Dedifferentiated amniotic fluid mesenchymal stem cell (primary cell): ENCODE results near the gene HSD17B13.

Source experiments
- DNase-seq: peaks from one replicate; pipeline ENCODE4 v3.0.0-alpha.2; 2016; ENCODE audit errors: extremely low spot score

The HSD17B13 gene

DNA sequence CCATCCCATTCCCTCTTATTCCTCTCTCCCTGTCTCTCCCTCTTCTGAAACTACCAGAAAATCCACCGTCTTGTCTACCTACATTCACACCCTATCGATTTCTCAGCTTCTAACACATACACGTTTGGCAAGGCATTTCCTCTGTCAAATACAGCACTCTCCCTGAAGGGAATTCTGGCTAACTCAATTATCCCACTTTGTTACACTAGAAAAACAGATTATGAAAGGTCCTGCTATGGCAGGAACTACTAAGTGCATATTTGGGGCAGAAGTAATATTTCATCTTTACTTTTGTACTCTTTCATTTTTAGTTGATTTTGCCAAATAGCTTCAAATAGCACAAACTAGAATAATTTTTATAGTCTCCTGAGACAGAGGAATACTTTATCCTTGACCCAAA lies 55.7 kb downstream of the HSD17B13 start:
- DNase-seq, result no peak

- DNase-seq, result no peak
Measured at GRCh38 chr4:87262886-87263285, 59.8 kb downstream of the HSD17B13 start.

DNA sequence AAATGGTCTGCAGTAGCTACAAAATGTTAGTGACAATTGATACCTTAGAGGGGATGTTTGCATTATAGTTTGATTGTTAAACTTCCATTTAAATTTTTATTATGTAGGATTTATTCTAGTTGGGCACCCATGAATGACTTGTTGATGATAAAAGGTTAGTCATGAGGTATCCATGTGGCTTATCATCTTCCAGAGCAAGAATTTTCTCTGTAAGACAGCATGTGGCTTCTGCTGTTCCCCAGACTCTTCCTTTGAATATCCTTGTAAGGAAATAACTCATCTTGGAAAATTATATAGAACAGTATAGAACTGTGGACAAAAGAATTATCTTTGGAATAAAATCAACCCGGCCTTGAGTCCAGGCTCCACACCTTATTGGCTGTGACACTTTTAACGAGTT lies 62.2 kb downstream of the HSD17B13 start:
- DNase-seq, result no peak

DNA sequence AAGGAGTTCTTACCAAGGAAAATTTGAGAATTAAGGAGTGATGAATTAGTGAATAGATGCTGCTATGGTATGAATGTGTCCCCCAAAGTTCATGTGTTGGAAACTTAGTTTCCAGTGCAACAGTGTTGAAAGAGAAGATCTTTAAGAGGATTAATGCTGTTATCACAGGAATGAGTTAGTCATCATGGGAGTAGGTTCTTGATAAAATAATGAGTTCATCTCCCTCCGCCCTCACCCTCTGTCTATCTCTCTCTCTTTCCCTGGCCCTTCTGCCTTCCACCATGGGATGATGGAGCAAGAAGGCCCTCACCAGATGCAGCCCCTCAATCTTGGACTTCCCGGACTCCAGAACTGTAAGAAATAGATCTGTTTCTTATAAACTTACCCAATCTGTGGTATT lies 64.0 kb downstream of the HSD17B13 start:
- no peak for DNase-seq

DNA sequence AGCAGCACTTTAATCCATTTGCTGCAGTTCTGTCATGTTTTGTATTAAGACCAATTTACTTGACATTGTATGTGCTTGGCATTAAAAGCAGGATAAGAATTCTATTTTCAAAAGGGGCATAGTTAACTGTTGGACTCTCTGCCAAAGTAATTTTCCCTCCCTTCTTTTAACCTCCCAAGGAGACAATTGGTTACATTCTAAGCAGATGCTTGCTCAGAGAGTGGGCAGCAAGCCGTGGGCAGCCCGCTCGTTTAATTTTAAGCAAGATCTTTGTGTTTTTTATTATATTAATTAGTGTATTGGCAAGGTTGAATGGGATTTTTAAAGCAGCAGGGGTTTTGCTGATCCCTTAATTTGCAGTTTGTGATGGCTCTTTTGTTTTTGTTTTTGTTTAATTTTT lies 65.2 kb downstream of the HSD17B13 start:
- DNase-seq, result no peak

GRCh38 chr4:87255755-87256154 lies 66.9 kb downstream of the HSD17B13 start:
- DNase-seq, result no peak
